Measurements from ENCODE around the gene ASCC2. TPM values are rescaled to one million over a fixed set of nuclear protein-coding genes. Genes with fewer than 3 reads are reported as not detected.

ASCC2 gene, protein sequence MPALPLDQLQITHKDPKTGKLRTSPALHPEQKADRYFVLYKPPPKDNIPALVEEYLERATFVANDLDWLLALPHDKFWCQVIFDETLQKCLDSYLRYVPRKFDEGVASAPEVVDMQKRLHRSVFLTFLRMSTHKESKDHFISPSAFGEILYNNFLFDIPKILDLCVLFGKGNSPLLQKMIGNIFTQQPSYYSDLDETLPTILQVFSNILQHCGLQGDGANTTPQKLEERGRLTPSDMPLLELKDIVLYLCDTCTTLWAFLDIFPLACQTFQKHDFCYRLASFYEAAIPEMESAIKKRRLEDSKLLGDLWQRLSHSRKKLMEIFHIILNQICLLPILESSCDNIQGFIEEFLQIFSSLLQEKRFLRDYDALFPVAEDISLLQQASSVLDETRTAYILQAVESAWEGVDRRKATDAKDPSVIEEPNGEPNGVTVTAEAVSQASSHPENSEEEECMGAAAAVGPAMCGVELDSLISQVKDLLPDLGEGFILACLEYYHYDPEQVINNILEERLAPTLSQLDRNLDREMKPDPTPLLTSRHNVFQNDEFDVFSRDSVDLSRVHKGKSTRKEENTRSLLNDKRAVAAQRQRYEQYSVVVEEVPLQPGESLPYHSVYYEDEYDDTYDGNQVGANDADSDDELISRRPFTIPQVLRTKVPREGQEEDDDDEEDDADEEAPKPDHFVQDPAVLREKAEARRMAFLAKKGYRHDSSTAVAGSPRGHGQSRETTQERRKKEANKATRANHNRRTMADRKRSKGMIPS
- total RNA-seq, result 10 to 100 TPM; 84.4 to 90.2 TPM

DNA sequence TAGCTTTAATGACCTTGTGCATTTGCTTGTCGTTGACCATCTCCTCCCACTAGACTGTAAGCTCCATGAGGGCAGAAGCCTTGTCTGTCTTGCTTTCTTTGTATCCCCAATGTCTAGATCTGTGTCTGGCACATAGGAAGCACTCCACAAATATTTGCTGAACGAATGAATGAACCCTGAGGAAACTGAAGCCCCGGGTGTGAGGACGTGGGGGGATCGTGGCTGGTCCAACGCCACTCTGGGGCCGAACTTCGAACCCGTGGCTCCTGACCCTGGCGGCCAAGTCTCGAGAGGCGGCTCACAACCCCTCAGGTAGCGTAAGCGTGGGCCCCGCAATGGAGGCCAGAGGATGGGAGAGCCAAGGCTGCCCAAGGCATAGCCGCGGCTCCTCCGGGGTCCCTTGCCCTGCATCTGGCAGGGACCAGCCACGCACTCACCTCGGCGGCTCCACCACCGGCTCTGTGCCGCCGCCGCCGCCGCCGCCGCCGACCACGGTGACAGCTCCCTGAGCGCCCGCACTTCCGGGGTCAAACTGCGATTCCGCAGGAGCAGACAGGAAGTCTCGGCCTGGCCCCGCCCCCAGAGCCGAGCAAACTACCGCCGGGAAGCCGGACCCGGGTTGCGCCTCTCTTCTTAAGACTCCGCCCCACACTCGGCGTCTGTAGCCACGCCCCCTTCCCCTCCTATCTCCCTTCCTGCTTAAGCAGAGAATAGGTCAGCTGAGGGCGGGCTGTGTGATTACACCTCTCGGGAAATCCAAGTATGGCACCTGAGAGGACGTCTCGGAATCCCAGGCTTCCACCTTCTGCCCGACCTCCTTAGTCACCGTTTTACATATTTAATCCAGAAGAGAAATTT lies at the start of gene ASCC2:
TSS of gene ASCC2 (minus strand) at position 534 of the 858 bp plus-strand sequence. CDS start 5,949 bp downstream, outside the sequence.
- CTCF ChIA-PET, result interaction anchor here (0.6 to 1.5 kb wide), 6 partner anchors 56 to 212 kb away, joined by 3 to 4 read pairs (median 3); no protein-coding TSS in a partner anchor
- Mint-ChIP-seq H3K4me3 (peak within 1 kb of the TSS; percentile 91), H3K27me3 (no peaks in the 10 kb centered on the region), H3K4me1 (peaks cover 32% of the 10 kb centered on the region), H3K27ac (peak within 1 kb of the TSS; percentile 88), H3K9me3 (ENCODE audit: low read depth) (no peaks in the 10 kb centered on the region), H3K36me3 (peaks cover 19% of the 10 kb centered on the region)
- peak; percentile 100 for DNase-seq
- peak; percentile 99 for ATAC-seq

DNA sequence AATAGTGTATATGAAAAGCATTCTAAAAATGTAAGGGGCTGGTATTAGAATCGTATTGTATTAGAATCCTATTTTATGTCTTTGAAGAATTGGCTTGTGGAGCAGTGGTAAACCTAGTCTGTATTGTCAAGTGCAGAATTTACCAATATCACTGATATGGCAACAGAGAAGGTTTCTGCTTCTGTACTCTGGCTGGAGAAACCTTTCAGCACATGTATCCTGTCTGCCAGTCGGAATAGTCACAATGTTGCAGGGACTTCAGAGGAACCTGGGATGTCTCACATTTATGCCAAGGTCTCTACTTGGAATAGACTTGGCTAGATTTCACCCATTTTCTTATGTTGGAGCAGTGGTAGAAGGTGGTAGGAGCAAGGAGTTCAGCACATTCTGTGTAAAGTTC lies 49.3 kb upstream of the ASCC2 start:
- no peak for DNase-seq
- no peaks in the 10 kb centered on the region for H3K9me3 Mint-ChIP-seq (ENCODE audit: low read depth)
- ATAC-seq, result no peak
- no peak overlapping the region for H3K4me3 Mint-ChIP-seq
- peaks cover 12% of the 10 kb centered on the region for H3K4me1 Mint-ChIP-seq
- H3K27me3 Mint-ChIP-seq, result no peaks in the 10 kb centered on the region
- H3K36me3 Mint-ChIP-seq, result peaks cover 2% of the 10 kb centered on the region
- no peak overlapping the region for H3K27ac Mint-ChIP-seq
- CTCF ChIA-PET, result no interaction called here

DNA sequence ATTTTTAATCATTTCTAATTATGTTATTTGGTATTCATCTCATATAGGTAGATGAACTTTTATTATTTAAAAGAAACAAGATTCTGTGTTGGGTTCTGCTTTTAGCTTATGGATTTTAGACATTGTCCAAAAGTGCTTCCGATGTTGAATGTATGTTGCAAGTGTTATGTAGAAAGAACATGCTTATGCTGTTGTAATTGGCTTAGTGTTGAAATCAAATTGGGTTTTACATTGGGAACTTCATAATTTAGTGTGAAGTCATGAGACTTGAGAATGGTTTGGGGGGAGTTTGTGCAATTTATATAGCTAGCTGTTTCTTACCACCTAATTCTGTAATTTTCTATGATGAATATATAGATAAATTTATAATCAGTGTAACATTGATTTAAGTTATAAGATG lies 48.5 kb upstream of the ASCC2 start:
- H3K27ac Mint-ChIP-seq, result no peak overlapping the region
- H3K9me3 Mint-ChIP-seq (ENCODE audit: low read depth), result no peaks in the 10 kb centered on the region
- H3K4me1 Mint-ChIP-seq, result peaks cover 12% of the 10 kb centered on the region
- no peak for ATAC-seq
- DNase-seq, result no peak
- H3K36me3 Mint-ChIP-seq, result peaks cover 2% of the 10 kb centered on the region
- H3K4me3 Mint-ChIP-seq, result no peak overlapping the region
- peaks cover 5% of the 10 kb centered on the region for H3K27me3 Mint-ChIP-seq
- CTCF ChIA-PET, result no interaction called here

DNA sequence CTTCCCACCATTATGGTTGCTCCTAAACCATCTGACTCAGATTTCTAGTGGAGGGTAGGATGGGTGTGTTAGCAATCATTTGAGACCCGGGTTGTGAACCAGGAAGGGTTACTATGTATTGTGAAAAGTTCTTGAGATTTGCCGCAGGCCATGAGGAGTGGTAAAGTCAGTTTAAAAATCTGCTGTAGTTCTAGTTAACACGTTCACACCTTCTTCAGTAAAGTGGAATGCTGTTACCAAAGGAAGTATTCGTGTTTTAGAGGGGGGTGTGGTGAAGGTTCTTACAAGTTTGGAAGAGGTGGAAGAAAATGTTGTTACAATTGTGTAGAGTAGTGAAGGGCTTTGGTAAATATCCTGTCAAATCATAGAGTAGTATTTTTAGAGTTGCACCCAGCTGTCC lies 47.5 kb upstream of the ASCC2 start:
- Mint-ChIP-seq H3K36me3 (peaks cover 2% of the 10 kb centered on the region), H3K4me1 (peaks cover 12% of the 10 kb centered on the region), H3K4me3 (no peak overlapping the region), H3K9me3 (ENCODE audit: low read depth) (no peaks in the 10 kb centered on the region), H3K27ac (no peak overlapping the region), H3K27me3 (peaks cover 5% of the 10 kb centered on the region)
- ATAC-seq (no peak), DNase-seq (no peak)
- CTCF ChIA-PET, result no interaction called here

DNA sequence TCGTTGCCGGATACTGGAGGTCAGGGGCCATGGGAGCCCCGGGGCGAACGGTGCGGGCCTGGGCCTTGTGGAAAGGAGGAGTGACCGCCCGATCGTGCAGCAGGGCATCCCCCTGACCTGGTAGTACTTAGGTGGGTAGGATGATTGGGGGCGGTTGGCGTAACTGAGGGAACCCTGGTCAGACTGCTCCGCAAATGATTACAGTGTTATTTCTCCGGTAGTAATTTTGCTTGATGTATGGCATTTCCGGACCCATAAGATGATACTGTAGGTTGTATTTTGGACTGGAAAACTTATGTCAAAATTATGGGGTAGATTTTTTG lies 45.7 kb upstream of the ASCC2 start:
- CTCF ChIA-PET, result interaction anchor here (0.6 to 1.0 kb wide), 3 partner anchors 24 to 121 kb away, joined by 3 to 4 read pairs (median 3); partner anchors contain the start of gene UQCR10
- Mint-ChIP-seq H3K36me3 (peaks cover 2% of the 10 kb centered on the region), H3K27me3 (peaks cover 5% of the 10 kb centered on the region), H3K9me3 (ENCODE audit: low read depth) (no peaks in the 10 kb centered on the region), H3K4me1 (peaks cover 12% of the 10 kb centered on the region), H3K27ac (peak overlapping the region; percentile 85), H3K4me3 (peak overlapping the region; percentile 87)
- peak; percentile 2 for ATAC-seq
- DNase-seq, result peak; percentile 61

DNA sequence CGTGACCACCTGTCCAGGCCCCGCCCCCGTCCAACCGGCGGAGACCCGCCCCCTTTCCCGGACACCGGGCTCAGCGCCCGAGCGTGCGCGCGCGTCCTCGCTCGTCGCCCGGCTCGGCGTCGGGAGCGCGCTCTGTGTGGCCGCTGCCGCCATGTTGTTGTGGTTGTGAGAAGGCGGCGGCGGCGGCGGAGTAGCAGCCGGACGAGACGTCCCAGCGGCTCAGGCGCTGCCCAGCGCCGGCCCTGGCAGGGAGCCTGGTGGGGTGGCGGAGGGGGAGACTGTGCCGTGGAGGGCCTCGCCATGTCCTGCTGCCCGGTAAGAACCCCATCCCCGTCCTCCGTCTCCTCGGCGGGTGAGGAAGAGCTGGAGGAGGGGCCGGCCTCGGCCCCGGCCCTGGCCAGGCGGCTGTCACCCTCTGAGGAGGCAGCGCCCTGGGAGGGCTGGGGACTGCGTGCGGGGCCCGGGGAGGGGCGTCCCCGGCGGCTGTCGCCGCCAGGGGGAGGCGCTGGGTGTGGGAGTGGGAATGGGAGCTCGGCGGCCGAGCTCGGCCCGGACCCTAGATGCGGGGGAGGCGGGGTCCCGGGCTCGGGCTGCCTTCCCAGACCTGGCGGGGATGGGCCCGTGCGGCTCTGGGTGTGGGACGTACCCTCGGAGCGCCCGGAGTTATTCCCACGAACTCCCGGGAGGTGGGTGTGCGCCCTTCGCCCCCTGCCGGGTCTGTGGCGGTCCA lies 45.1 kb upstream of the ASCC2 start, which contains the start of gene MTMR3:
TSS of gene MTMR3 (plus strand) at position 130 of the 730 bp plus-strand sequence. CDS start 87,886 bp downstream, outside the sequence.
- peak within 1 kb of the TSS; percentile 85 for H3K27ac Mint-ChIP-seq
- H3K9me3 Mint-ChIP-seq (ENCODE audit: low read depth), result no peaks in the 10 kb centered on the region
- peaks cover 7% of the 10 kb centered on the region for H3K27me3 Mint-ChIP-seq
- peaks cover 12% of the 10 kb centered on the region for H3K4me1 Mint-ChIP-seq
- H3K36me3 Mint-ChIP-seq, result peaks cover 2% of the 10 kb centered on the region
- H3K4me3 Mint-ChIP-seq, result peak within 1 kb of the TSS; percentile 87
- ATAC-seq, result peak; percentile 85
- CTCF ChIA-PET, result interaction anchor here (0.9 to 1.7 kb wide), 4 partner anchors 18 to 258 kb away, joined by 3 to 4 read pairs (median 4); no protein-coding TSS in a partner anchor
- peak; percentile 94 for DNase-seq

DNA sequence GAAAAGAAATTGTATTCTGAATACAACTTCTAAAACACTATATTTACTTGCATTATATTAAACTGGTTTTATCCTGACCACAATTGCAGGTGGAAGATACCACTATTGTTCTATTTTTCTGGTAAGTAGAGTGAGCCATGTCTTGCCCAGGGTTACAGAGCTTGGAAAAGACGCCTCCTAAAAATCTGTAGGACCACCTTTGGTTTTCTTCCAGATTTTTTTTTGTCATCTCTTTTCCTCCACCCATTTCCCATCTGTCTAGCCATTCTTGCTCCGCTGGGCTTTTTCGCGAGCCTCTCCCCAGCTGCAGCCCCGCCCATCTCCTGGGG lies 44.6 kb upstream of the ASCC2 start:
- no peak for ATAC-seq
- Mint-ChIP-seq H3K27ac (no peak overlapping the region), H3K4me3 (peak overlapping the region; percentile 87), H3K4me1 (peaks cover 12% of the 10 kb centered on the region), H3K36me3 (peaks cover 2% of the 10 kb centered on the region), H3K27me3 (peaks cover 11% of the 10 kb centered on the region), H3K9me3 (ENCODE audit: low read depth) (no peaks in the 10 kb centered on the region)
- CTCF ChIA-PET, result interaction anchor here (1.1 to 1.7 kb wide), 2 partner anchors 17 to 257 kb away, joined by 3 to 4 read pairs; no protein-coding TSS in a partner anchor
- no peak for DNase-seq

DNA sequence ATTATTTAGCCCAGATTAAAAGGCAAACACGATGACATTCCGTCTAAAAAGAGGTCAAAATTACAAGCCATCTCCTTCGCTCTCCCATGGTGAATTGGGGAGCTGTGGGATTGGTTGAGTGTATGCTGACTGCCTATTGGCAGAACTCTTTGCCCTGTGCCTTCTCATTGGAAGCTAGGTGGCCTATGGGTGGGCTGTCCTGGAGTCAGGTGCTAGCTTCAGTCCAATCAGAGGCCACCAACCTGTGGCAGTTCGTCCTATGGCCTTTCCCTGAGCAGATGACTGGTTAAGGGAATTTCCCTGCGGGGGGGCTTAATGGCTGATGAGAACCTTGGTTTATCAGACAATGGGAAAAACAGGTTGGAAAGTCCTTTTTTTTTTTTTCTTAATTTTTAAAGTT lies 41.7 kb upstream of the ASCC2 start:
- no peak for ATAC-seq
- CTCF ChIA-PET, result no interaction called here
- H3K9me3 Mint-ChIP-seq (ENCODE audit: low read depth), result no peaks in the 10 kb centered on the region
- H3K4me1 Mint-ChIP-seq, result peaks cover 10% of the 10 kb centered on the region
- peaks cover 2% of the 10 kb centered on the region for H3K36me3 Mint-ChIP-seq
- no peak overlapping the region for H3K4me3 Mint-ChIP-seq
- no peak overlapping the region for H3K27ac Mint-ChIP-seq
- DNase-seq, result no peak
- peaks cover 20% of the 10 kb centered on the region for H3K27me3 Mint-ChIP-seq

DNA sequence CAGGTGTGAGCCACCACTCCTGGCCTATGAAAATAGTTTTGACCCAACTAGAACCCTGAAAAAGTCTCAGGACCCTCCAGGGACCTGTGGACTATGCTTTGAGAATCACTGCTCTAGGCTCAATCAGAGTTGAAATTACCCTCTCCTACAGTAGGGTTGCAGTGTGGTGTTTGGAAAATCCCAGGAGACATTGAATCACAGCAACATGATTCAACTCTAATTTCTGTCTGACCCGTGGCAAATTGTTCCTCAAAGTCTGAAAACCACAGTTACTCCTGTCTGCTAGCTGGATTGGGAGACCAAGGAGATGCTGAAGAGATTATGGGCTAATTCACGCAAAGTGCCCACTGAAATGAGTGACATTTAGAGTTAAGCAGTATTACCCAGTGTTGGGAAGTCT lies 39.5 kb upstream of the ASCC2 start:
- Mint-ChIP-seq H3K36me3 (no peaks in the 10 kb centered on the region), H3K27me3 (peaks cover 29% of the 10 kb centered on the region), H3K4me3 (no peak overlapping the region), H3K27ac (no peak overlapping the region), H3K9me3 (ENCODE audit: low read depth) (no peaks in the 10 kb centered on the region), H3K4me1 (no peaks in the 10 kb centered on the region)
- ATAC-seq (no peak), DNase-seq (no peak)
- CTCF ChIA-PET, result no interaction called here

DNA sequence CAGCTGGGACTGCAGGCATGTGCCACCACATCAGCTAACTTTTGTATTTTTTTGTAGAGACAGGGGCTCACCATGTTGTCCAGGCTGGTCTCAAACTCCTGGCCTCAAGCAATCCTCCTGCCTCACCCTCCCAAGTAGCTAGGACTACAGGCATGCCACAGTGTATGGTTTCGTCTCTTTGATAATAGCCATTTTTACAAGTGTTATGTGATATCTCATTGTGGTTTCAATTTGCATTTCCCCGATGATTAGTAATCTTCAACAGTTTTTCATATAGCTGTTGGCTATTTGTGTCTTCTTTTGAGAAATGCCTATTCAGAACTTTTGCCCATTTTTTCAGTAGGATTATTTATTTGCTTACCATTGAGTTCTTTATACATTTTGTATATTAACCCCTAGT lies 35.9 kb upstream of the ASCC2 start:
- ATAC-seq, result no peak
- Mint-ChIP-seq H3K9me3 (ENCODE audit: low read depth) (no peaks in the 10 kb centered on the region), H3K27ac (no peak overlapping the region), H3K36me3 (no peaks in the 10 kb centered on the region), H3K4me1 (peaks cover 4% of the 10 kb centered on the region), H3K4me3 (no peak overlapping the region), H3K27me3 (peaks cover 24% of the 10 kb centered on the region)
- CTCF ChIA-PET, result interaction anchor here (0.7 to 1.0 kb wide), 2 partner anchors 132 to 247 kb away, joined by 3 read pairs; no protein-coding TSS in a partner anchor
- DNase-seq, result no peak

DNA sequence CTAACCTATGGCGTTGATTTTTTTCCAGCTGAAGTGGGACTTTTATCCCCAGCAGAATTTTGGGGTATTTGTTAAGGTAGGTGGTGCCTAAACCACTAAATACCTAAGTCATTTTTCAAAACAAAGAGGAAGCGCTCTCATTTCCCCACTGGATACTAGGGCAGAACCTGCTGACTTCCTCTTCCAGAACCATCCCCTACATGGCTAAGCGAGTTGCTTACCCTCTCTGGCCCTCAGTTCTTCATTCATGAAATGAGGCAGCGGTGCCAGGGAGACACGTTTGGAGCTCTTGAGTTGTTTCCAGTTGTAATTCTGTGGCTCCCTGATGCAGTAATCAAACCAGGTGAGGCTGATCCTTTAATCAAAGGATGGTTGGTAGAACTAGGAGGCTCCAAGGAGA lies 34.9 kb upstream of the ASCC2 start:
- no peak for ATAC-seq
- no peak for DNase-seq
- CTCF ChIA-PET, result interaction anchor here (1.0 to 1.6 kb wide), 2 partner anchors 132 to 133 kb away, joined by 3 to 5 read pairs; no protein-coding TSS in a partner anchor
- H3K9me3 Mint-ChIP-seq (ENCODE audit: low read depth), result no peaks in the 10 kb centered on the region
- H3K27me3 Mint-ChIP-seq, result peaks cover 23% of the 10 kb centered on the region
- H3K4me1 Mint-ChIP-seq, result peaks cover 4% of the 10 kb centered on the region
- H3K27ac Mint-ChIP-seq, result no peak overlapping the region
- no peak overlapping the region for H3K4me3 Mint-ChIP-seq
- no peaks in the 10 kb centered on the region for H3K36me3 Mint-ChIP-seq

DNA sequence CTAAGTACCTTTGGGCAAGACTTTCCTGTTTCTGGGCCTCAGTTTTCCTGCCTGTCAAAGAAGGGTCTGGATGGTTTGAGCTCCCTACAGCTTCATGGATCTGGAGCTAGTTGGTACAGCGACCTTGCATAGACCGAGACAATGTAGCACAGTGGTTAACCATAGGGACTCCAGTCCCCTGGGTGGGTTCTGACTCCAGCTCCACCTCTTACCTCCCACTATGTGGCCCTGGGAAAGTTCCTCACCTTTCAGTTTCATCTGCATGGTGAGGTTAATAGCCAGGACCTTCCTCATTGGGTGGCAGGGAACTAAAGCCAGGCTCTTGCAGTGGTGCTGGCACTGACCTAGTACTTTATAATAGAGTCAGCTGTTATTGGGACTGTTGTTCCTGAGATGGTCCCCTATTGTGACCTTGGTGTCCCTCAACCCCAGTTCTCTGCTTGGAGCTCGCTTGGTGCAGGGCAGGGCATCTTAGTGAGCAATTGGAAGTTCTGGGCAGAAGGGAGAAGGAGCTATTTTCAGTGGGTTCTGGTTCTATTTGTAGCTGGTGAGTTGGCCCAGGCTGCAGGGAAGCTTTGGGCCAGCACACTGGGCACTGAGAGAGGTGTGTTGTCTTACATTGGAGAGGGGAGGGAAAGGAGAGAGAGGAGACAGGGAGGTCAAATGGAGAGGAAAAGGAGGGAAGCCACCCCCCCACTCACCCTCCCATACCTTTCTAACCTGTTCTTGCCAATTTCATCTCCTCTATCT lies 34.2 kb upstream of the ASCC2 start:
- CTCF ChIA-PET, result interaction anchor here (1.6 kb wide), 1 partner anchor 133 kb away, joined by 5 read pairs; no protein-coding TSS in a partner anchor
- Mint-ChIP-seq H3K27ac (no peak overlapping the region), H3K4me3 (no peak overlapping the region), H3K9me3 (ENCODE audit: low read depth) (no peaks in the 10 kb centered on the region), H3K36me3 (no peaks in the 10 kb centered on the region), H3K4me1 (peaks cover 4% of the 10 kb centered on the region), H3K27me3 (peaks cover 17% of the 10 kb centered on the region)
- ATAC-seq (no peak), DNase-seq (no peak)

Data from activated CD8-positive, alpha-beta memory T cell treated with anti-CD3 and anti-CD28 coated beads, Interleukin-2, amount 10 ng/mL, durations not matched to agents 7 days and 5 days (primary cell).